ENCODE measurements around the gene SLC22A23.

SLC22A23 gene

DNA sequence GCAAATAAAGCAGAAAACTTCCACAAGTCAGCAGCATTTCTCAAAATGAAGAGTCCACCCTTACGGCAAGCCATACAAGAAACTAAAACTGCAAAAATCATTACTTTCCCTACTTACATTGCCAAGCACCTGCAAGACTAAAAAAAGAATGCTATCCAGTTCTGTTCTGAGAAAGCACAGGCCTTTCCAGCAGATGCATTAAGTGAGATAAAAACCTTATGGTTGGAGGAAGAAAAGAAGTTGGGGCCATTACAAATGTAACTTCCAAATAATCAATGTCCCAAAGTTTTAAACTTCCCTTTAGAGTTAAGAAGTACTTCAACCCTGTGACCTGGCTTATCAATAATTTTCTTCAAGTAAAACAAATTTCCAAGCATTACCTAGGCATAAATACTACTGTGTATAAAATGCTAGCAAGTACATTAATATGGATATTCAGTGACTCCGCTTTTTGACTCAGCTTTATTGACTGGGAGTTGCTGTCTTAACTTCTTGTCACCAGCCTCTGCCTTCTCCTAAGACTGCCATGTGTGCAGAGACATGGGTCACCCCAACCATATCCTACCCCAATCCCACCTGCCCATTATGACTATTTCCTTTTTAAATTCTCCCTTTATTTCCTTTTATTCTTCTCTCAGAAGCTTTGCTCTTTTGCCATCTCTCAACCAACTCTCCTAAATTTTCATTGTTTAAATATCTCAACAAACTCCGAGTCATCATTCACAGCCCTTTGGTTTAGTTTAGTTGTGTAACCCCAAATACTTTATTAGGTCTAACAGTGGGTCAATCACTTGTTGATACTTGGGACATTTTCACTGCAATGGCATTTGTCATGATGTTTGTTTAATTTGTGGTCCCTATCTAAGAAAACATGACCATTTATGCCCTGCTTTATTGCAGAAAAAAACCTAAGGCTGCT, 49.7 kb downstream of the SLC22A23 start:
- DNase-seq (ENCODE audit: extremely low read depth, low read depth), result no peak
- TF ChIP-seq, protein P1, sequence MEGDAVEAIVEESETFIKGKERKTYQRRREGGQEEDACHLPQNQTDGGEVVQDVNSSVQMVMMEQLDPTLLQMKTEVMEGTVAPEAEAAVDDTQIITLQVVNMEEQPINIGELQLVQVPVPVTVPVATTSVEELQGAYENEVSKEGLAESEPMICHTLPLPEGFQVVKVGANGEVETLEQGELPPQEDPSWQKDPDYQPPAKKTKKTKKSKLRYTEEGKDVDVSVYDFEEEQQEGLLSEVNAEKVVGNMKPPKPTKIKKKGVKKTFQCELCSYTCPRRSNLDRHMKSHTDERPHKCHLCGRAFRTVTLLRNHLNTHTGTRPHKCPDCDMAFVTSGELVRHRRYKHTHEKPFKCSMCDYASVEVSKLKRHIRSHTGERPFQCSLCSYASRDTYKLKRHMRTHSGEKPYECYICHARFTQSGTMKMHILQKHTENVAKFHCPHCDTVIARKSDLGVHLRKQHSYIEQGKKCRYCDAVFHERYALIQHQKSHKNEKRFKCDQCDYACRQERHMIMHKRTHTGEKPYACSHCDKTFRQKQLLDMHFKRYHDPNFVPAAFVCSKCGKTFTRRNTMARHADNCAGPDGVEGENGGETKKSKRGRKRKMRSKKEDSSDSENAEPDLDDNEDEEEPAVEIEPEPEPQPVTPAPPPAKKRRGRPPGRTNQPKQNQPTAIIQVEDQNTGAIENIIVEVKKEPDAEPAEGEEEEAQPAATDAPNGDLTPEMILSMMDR (IDR thresholded peaks at IDR 0.05; ENCODE audit: low read depth, low read length), result no peak

DNA sequence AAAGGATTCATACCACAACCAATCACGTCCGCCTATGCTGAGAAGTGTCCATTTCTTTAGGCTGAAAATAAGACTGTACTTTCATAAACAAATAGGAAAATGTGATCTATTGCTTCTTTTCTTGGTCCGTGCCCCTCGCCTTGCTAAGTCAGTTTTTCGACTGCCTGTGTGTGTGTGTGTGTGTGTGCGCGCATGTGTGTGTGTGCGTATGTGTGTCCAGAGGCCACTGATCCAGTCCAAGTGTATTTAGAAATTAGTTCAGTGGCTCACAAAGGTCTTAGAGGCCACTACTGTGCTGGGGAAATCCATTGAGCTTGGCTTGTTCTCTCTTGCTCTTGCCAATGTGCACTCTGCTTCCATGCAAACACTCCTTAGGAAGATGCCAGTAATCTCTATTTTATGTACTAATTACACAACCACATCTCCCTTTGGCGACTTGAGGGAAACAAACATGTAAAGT, 50.5 kb downstream of the SLC22A23 start:
- no peak for DNase-seq (ENCODE audit: extremely low read depth, low read depth)
- TF ChIP-seq, protein P1 (IDR thresholded peaks at IDR 0.05; ENCODE audit: low read depth, low read length), result no peak

DNA sequence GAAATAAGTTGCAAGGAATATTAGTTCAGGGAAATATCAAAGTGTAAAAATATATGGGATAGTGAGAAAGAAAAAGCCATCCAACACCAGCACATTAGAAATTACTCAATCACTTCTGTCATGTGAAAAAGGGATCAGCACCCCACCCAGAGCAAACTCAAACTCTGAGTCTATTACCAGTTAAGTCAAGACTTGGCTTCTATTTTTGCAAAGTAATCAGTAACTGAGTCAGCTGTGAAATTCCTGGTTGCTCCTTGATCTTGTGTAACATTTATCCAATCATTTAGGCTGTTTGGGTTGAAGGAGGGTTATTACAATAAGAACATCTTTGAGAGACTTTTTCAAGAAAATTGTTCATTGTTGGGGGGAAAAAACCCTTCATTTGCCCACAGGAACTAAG, 51.2 kb downstream of the SLC22A23 start:
- no peak for DNase-seq (ENCODE audit: extremely low read depth, low read depth)

DNA sequence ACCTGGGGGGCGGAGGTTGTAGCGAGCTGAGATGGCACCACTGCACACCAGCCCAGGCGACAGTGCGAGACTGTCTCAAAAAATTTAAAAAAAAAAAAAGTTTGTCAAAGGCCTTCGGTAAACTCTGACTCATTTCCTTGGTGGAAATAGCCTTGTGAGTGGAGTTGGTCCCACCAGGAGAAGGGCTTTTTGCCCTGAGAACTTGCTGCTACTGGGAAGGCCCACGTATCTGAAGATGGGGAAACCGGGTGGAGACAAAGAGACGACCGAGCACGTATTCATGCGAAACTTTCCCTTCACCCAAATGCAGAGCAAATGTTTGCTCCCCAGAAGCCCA, 51.7 kb downstream of the SLC22A23 start:
- no peak for DNase-seq (ENCODE audit: extremely low read depth, low read depth)

More for the DNA sequence above, 51.2 kb downstream of the SLC22A23 start:
- TF ChIP-seq, protein P1 (IDR thresholded peaks at IDR 0.05; ENCODE audit: low read depth, low read length), result no peak

DNA sequence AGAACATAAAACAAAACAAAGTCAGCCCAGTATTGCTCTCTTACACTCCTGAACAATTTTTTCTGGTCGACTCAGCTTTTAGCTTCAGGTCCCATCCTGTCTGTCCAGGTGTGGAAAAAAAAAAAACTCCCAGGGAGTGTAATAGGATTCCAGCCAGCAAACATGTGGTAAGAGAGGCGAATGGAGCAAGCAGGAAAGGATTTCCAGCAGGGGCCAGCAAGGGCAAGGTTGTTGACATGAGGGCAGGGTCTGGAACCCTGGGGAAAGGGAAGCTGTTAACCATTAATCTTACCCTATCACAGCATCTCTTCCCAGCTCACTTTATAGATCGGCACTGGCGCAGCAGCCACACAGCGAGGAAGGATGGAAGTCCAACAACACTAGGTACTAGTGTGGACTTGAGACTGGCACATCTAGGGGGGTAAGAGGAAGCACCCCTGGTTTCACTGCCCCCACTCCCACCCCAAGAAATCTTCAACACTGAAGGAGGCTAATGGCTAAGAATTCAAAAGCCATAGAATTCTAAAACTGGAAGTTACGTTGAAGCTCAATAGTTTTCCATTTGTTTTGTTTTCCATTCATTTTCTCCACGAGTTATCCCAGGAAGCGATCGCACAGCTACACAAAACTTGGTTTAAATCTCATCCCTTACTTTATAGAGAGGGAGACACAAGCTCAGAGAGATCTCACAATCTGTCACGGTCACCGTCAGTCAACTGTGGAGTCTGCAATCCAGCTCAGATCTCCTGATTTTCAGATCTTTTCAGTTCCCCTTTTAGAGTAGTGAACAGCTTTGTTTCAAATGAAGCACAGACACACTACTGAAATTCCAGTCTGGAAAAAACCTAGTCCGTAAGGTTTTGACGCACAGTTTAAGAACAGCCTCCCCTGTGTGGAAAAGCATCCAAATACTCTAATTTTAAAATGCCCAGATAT, 53.3 kb downstream of the SLC22A23 start:
- no peak for DNase-seq (ENCODE audit: extremely low read depth, low read depth)
- TF ChIP-seq, protein P1 (IDR thresholded peaks at IDR 0.05; ENCODE audit: low read depth, low read length), result no peak

More for the DNA sequence above, 51.7 kb downstream of the SLC22A23 start:
- TF ChIP-seq, protein P1 (IDR thresholded peaks at IDR 0.05; ENCODE audit: low read depth, low read length), result no peak

DNA sequence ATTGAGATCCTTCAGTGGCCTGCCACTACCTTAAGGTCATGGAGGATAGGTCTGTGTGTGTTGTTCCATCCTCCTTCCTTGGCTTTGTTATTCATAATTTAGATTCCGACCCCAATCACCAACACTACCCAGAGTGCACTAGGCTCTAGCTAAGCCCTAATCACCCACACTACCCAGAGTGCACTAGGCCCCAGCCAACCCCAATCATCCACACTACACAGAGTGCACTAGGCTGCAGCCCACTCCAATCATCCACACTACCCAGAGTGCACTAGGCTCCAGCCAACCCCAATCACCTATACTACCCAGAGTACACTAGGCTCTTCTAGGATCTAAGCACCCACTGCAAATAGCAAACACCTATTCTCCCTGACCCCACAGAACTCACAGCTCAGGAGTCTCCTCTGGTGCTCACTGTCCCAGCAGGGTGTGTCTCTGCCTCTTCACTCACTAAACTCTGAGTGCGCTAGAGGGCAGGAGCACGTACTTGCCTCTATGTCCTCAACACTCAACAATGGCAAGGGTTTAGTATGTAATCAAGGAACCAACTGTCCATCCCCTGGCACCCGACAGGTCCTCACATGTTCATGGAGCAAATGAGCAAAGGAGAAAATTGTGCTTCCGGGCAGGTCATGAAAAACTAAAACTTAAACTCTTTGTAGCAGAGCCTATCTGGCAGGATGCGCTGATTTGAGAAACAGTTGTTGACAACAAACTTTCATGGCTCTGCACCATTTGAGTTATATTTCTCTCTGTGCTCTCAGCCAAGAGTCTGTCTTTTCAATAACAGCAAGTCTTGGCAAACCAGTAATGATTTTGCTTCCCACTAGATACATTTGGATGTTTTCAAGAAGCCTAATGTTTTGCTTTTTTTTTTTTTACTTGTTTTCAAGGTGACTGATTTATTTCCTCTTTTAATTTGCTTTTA, 54.3 kb downstream of the SLC22A23 start:
- no peak for DNase-seq (ENCODE audit: extremely low read depth, low read depth)
- TF ChIP-seq, protein P1 (IDR thresholded peaks at IDR 0.05; ENCODE audit: low read depth, low read length), result no peak

Data from AG09319 (cell line).